Medulla oblongata (tissue), 1 donor: ENCODE results near the gene MYH6.

Experiments
- DNase-seq: peaks from one replicate; pipeline ENCODE4 v3.0.0-alpha.2; 2015; ENCODE audit errors: extremely low spot score

Gene MYH6

DNA sequence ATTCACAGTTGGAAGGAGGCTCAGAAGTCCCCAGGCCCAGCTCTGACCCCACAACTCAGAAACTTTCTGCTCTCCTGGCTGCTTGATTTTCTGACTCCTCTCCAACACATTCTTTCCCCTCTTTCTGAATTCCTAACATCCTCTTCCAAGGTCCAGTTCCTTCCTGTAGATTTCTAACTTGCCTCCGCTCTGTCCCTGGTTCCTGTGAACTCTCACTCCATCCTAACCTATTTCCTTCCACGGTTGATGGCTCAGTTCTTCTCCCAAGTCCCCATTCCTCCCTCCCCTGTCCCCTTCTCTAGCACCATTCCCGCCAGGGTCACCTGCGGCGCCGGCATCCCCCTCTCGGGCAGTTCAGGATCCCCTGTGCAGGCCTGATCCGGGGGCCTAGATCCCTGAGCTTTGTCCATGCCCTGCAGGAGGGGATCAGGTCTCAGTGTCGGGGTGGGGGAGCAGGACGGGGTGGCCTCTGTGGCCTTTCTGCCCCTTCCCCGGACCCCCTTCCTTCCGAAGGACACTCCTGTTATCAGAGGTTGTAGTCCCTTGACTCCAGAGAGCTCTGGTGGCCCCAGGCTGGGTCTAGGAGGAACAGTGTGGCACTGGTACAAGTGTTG lies 49.4 kb downstream of the MYH6 start:
- DNase-seq, result no peak

GRCh38 chr14:23358042-23358441 lies 50.0 kb downstream of the MYH6 start:
- no peak for DNase-seq

GRCh38 chr14:23357261-23357660 lies 50.8 kb downstream of the MYH6 start:
- DNase-seq, result no peak

- DNase-seq, result no peak
Observed at GRCh38 chr14:23356662-23357061, 51.4 kb downstream of the MYH6 start.

- DNase-seq, result no peak
Observed at GRCh38 chr14:23355871-23356435, 52.1 kb downstream of the MYH6 start.

DNA sequence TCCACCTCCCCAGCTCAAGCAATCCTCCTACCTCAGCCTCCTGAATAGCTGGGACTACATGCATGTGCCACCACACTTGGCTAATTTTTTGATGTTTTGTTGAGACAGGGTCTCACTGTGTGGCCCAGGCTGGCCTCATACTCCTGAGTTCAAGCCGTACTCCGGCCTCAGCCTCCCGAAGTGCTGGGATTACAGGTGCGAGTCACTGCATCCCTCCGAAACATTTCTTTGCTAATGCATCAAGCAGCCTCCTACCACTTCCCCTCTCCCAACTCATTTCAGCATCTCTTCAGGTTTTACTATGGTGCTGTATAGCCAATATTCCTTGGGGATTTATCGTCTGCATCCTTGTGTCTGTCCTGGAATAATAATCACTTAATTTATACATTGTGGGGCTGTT lies 53.1 kb downstream of the MYH6 start:
- no peak for DNase-seq

- no peak for DNase-seq
Observed at GRCh38 chr14:23353433-23353780, 54.7 kb downstream of the MYH6 start.

GRCh38 chr14:23352506-23353432 lies 55.3 kb downstream of the MYH6 start, which contains the start of gene SLC22A17:
Gene SLC22A17, minus strand, starts transcription at chr14:23352887.
- peak; percentile 97 for DNase-seq

DNA sequence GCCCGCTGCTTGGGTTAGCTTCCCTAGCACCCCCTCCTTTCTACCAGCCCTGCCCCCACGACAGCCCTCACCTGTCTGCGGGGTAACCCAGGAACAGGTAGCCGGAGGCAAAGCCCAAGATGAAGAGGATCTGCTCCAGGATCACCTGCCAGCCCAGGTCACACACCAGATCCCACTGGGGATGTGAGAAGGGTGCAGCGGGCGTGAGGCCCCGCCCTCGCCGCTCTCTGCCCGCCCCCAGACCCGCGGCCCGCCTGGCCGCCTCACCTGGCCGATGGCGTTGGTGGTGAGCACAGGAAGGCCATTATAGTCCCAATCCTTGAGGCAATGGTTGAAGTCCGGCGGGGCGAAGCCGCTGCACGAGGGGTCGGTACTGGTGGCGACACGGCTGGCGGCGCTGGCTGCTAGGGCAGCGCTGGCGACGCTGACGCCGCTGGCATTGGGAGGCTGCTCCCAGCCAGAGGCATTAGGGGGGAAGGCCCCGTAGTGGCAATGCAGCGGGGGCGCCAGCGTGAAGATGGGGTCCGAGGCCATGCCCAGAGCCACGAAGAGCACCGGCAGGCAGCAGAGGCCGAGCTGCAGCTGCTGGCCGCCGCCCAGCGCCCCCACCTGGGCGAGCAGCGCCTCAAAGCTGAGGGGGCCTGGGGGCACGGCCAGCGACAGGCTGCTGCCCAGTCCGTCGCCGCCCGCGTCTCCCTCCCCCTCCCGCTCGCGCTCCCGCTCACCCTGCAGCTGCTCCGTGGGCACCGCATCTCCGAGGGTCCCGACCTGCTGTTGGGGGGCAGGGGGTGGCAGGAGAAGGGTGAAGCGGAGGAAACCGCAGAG lies 56.2 kb downstream of the MYH6 start:
- DNase-seq, result no peak

DNA sequence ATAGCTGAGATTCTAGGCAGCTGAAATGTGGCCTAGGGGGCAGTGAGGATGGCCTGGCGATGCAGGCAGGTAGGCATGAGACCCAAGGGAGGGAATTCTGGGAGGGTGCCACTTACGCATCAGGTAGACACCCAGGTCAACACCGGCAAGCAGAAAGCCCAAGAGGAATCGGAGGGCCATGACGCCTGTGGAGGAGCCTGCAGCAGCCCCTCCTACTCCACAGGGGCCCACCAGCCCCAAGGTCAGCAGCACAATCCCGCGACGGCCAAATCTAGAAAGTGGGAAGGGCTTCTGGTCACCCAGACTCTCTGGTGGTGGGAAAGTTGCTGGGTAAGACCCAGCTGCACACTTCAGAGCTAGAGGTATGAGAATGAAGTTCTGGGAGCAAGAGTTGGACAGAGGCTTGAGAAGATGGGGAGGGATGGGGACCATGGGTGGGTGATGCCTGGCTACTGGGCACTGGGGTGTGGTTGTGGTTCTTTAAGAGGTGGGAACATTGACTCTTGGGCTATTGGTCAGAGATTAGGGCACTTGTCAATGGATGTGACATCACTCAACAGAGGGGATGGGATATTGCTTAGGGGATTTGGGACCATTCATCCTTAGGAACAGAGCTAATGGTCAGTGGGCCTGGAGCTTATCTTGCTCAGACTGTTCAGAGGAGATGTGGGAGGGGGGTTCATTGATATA lies 58.8 kb downstream of the MYH6 start:
- DNase-seq, result no peak

- DNase-seq, result no peak
Observed at GRCh38 chr14:23348297-23348655, 59.8 kb downstream of the MYH6 start.

DNA sequence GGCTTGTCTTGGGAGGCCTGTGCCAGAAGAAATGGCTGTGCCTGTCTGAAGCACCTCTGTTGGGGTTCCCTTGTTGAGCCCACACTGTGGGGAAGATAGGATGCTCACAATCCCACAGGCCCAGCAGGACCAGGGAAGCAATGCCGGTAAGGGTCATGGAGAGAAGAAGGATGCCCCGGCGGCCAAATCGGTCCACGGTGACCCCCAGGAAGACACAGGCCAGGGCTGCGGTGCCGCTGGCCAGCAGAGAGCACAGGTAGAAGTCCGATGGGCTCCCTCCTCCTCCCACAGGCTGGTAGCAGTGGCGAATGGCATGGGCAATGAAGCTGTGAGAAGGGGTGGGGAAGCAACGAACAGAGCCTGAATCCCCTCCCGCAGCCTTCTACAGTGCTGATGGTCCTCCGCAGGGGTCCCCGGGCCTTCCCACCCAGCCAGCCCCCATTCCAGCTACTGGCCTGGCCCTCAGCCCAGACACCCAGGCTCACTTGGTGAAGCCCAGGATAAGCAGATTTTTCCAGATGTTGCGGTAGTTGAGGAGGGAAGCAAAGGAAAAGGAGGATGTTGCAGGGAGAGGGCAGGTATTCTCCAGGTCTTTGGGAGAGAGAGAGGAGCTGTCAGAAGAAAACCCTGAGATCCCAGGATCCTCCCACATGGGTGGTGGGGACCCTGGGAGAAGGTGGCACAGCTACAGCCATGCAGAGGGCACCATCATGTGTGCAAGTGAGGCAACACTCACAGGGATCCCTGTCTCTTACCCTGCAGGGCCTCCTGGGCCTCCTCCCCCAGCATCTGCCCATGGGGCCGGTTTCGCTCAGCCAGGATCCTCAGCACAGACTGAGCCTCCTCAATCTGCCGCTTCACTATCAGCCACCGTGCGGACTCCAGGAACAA lies 60.4 kb downstream of the MYH6 start:
- DNase-seq, result no peak

- DNase-seq, result no peak
Observed at GRCh38 chr14:23346693-23347405, 61.2 kb downstream of the MYH6 start.

GRCh38 chr14:23345987-23346692 lies 61.9 kb downstream of the MYH6 start:
- no peak for DNase-seq

GRCh38 chr14:23344481-23344880 lies 63.6 kb downstream of the MYH6 start:
- DNase-seq, result no peak

DNA sequence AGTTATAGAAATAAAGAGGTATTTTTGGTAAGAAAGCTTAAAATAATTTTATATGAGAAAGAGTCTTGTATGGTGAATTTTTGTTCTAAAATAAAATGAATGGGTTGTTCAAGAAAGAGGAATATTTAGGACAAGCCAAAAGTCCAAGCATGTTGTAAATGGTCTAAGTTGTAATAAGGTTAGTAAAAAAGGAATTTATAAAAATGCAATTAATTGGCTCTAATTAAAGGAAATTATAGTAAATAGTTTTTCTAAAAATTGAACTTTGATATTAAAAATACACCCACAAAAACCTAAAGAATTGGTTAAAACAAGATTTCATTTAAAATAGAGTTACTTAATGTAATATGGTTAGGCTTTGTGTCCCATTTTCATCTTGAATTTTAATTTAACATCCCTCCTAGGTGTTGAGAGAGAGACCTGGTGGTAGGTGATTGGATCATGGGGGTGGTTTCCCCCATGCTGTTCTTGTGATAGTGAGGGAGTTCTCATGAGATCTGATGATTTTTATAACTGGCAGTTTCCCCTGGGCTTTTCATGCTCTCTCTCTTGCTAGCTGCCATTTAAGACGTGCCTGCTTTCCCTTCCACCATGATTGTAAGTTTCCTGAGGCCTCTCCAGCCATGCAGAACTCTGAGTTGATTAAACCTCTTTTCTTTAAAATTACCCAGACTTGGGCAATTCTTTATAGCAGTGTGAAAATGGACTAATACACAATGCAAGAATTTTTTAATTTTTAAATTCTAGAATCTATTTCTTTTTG lies 68.4 kb downstream of the MYH6 start:
- DNase-seq, result no peak

DNA sequence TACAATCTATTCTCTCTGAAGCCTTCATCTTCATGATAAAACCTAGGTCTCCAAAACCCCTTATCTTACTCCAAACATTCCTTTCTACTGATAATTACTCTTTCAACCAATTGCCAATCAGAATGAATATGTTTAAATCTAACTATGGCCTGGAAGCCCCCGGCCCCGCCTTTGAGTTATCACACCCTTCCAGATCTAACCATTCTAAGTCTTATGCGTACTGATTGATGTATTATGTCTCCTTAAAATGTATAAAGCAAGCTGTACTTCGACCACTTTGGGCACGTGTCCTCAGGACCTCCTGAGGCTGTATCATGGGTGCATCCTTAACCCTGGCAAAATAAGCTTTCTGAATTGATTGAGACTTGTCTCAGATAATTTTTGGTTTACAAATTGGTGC lies 72.5 kb downstream of the MYH6 start:
- no peak for DNase-seq
